Pons (tissue), 1 donor: ENCODE measurements around the gene GRIK2.

Experiments used
- DNase-seq: peaks from one replicate; pipeline ENCODE4 v3.0.0-alpha.2; 2016; ENCODE audit warnings: low spot score

The GRIK2 gene

DNA sequence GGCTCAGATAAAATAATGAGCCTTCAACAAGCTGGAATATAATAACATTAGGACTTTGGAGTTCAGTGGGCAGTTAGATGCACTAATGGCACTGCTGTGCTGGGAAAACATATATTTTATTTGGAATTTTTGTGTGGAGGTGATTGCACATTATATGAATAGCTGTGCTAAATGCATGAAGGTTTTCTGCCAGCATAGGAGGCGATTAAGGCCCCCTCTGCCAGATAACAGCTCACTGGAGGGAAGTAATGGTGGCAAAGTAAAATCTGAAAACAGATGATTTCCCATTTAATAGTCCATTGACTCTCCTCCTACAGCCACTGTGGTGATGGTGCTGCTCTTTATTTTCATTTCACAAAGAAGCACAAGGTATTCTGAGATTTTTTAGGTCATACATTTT, 326.0 kb downstream of the GRIK2 start:
- DNase-seq, result no peak

DNA sequence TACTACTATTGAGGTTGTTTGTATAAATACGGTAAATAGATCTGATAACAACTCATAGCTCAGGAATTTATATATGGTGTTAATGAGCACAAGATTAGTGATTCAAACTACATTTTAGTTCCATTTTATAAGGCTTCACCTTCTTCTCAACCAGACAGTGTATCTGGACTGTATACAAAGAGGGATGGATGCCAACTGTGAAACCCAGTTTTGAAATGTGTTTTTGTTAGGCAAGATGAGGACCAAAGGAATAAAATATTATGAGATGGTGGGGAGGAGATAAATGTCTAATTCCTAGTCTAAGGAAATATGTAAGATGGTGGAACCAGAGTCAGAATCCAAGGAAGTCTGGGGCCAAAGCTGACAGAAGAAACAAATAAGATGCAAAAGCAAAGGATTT, 329.0 kb downstream of the GRIK2 start:
- DNase-seq, result no peak

DNA sequence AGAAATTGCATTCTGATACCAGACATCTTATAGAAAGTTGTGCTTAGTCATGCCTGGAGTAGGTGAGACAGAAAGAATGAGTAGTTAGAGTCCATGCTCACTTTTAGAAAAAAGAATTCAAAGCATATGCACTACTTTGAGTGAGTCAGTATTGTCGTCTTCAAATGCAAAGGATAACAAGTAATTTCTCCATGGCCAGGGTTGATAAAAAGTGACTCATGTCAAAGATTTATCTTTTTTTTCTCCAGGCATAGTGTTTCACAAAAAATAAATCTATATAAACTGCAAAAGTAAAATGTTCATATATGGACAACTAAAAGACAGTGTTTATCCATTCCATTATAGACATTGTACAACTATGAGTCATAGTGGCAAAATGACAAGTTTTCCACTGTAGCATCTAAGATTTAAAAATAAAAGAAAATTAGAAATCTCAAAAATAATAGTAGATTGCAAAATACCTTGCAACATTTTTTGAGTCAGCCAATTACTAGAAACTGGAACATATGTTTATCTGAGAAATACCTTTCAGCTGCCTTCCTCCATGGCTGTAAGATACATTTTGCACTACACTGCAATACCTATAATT, 329.6 kb downstream of the GRIK2 start:
- no peak for DNase-seq

DNA sequence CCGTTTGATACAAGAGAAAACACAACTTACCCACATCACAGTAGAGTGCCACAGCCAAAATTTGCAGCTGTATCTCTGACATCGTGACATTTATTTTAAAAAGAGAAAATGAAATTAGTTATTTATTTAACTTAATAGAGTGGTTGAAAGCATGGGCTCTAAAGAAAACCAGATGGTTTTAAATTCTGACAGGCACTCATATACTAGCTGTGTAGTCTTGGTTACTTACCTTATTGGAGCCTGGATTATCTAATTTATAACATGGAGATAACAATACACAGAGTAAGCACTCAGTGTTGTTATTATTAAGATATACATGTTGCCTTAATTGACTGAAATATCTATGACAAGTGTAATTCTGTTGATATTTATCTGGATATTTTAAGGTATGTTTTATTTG, 334.9 kb downstream of the GRIK2 start:
- DNase-seq, result no peak

DNA sequence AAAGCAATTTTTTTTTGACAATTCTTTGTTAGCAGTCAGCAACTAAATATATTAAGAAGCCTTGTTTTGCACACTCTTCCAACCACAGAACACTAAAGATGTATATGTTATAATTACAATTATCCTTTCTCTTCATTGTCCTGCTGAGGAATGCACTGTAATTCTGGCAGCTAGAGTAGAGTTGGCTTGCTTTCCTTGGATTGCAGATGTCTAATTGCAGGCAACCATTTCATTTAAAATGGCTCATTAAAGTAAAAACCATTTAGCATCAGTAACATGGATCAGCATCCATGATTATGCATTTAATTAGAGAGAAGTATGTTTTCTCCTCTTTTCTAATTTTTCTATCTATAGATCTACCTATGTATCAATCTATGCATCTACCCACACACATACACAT, 335.4 kb downstream of the GRIK2 start:
- DNase-seq, result no peak

DNA sequence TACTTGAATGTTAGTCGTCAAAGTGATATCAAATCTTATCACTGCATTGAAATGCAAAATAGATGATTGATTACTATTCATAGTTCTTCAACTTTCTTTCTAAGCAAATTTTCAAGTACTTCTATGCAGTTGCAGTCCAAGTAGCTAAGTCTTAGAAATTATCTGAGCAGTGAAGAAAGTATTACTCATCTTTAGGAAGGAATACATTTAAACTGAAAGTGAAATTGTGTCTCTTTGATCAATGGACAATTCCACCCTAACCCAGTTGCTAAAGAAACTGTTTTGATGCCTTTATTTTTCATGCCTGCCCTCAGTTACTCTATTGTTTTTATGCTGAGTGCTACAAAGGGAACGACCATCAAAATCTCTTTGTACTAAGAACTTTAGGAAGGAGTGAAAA, 337.4 kb downstream of the GRIK2 start:
- no peak for DNase-seq

DNA sequence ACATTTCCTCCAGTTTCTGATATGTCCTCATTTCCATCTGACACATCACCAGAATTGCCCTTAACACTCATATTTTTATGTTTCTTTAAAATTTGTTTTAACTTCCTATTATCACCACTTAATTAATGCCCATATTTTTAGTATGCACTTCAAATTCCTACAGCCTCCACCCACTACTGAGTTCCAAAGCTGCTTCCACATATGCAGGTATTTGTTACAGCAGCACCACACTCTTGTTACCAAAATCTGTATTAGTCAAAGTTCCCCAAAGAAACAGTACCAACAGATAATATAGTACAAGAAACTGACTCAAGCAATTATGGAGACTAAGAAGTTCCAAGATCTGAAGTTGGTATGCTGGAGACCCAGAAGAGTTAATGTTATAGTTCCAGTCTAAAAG, 340.4 kb downstream of the GRIK2 start:
- no peak for DNase-seq

DNA sequence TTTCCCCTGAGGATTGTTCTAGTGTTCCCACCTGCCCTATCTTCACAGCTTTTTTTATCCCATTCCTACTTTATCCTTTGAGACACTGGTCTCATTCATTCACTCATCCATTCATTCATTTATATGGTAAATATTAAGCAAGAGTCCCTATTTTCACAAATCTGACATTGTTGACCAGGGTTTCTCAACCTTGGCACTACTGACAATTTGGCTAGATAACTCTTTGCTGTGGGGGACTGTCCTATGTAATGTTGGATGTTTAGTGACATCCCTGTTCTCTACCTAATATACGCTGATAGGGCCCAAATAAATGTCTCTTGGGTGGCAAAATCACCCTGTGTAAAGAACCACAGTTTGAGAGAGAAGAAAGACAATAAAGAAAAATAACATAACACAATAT, 345.0 kb downstream of the GRIK2 start:
- no peak for DNase-seq

DNA sequence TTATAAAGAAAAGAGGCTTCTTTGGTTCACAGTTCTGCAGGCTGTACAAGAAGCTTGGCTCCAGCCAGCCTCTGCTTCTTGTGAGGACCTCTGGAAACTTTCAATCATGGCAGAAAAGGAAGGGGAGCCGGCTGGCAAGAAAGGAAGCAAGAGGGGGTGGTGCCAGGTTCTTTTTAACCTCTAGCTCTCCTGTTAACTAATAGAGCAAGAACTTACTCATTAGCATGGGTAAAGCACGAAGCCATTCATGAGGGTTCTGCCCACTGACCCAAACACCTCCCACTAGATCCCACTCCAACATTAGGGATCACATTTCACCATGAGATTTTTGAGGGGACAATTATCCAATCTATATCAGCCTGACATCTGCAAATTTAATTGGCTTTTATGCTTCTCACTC, 347.1 kb downstream of the GRIK2 start:
- DNase-seq, result no peak

DNA sequence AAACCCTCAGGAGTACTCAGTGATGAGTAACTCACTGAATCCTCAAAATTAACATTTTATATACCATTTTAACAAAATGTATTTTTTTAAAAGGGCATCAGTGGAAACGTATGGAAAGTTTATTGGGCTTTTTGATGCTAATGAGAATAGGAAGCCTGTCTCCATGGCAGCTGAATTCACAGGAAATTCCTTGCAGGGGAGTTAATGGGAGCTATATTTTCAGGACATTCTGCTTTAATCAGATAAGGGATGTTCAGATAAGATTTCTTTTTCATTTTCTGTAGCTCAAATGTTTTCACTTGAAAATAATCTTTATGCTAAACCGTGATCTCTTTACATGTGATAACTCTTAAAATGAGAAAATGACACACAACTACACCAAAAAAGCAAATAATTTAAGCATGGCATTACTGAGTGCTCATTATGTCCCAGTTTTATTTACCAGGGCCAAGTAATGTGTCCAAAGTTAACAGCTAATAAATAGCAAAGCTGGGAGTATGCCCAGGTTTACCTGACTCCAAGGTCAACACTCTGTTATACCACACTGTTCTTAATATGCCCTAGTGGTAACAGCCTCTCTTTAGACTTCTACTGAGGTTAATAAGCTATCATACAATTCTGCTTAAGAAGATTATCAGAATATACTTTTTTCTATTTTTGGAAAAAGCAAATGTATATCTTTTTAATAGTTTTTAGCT, 348.1 kb downstream of the GRIK2 start:
- DNase-seq, result no peak

DNA sequence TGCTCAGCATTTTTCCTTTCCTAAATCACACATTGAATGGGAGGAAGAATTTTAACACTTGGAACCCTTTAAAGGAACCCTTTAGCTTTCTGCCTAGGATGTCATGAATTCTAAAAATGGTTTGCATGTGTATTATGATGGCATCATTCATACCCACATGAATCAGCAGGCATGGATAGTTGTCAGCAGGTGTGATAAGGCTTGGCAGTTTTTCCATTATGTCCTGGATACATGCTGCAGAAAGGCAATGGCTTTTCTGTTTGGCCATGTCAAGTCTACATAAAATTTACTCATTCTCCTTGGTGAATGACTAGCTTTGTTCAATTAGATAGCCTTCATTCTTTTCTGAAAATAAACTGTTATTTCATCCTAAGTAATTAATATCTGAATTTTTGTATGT, 353.7 kb downstream of the GRIK2 start:
- no peak for DNase-seq

DNA sequence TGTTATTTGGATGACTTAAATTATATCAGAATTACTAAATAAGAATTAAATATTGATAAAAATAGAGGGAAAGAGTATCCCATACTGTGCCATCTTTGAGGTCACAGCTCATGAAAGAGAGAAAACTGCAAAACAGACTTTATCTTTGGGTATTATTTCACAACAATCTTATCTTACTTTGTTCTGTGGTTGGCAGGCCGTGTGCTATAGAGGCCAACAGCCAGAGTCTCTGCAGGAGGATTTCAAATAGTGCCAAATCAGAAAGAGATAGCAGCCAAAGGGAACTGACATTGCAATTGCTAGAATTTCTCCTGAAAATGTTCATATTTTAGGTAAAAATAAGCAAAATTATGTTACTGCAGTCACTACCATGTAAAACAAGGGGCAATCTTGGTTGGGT, 354.2 kb downstream of the GRIK2 start:
- no peak for DNase-seq

DNA sequence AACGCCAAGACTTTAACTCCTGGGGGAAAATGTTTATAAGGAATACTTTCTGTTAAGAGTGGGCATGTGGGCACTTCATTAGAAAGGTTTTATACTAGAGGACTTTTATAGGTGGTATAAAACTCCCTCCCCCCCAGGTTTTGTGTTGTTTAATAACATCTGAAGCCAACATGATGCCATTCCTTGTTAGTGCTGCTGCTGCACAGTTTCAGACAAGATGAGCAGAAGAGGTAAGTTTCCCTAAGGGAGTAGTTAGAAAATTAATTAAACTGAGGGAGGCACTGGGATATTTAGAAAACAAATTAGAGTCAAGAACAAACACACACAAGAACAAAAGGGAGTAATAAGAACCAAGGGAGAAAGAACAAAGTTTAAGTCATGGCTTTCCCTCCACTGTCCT, 362.4 kb downstream of the GRIK2 start:
- no peak for DNase-seq

DNA sequence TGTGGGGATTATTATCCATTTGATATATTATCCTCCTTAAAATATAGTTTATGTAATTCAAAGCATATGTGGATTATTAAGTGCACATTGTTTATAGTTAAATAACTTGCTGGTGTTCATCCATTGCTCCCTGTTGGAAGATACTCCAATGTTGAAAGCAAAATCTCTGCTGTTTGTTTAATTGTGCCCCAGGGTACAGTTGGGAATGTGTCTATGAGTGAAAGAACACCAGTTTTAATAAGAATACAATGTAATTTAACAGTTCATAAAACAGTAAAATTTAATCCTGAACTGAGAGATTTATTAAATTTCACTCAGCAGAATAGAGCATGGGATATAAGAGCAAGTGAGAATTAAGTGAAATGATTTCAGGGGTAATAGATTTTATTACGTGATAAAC, 364.9 kb downstream of the GRIK2 start:
- DNase-seq, result no peak

DNA sequence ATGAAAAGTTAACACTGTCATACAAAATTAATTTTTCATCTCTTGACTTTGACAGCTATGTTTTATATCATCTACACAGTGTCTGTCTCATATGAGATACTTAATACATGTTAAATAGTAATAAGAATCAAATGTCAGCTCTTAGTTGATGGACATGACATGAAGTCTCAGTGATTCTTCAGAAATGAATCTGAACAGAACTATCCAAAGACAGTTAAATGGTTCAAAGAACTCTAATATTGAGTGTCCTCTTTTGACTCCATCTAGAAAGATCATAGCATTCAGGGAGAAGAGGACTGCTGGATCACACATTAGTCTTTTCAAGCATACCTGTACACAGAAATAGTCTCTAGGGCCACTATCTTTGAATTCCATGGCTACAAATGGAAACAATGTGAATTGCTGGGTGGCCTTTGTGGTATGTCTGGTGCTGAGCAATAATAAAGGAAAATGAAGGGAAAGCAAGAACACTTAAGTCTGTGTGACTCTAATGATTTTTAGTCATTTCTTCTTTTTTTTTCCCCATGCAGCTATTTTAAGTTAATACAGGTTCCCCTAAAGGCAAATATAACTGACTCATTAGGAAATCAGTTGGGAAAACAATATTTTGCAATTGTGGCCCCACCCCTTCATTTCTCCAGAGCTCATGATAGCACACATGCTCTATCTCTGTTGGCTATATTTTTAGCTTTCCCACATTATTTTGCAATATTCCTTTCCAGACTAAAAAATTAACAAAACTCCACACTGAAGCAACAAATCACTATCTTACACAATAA, 367.5 kb downstream of the GRIK2 start:
- DNase-seq, result no peak

DNA sequence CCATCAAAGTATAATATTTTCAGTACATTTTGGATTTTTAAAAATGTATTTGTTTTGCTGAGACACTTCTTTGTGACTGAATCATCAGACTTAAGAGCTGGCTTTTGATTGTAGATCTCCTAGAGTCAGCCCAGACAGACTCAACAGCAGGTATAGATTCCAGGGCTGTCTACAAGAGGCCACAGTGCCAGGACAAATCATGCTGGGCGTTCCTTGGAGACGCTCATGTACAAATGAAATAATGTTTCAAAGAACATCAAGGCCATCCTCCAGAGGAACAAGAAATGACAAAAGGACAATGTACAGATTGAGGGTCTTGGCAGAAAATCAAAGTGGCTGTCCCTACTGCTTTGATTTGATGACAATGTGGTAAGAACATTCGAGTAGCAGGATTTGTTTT, 369.3 kb downstream of the GRIK2 start:
- DNase-seq, result no peak

DNA sequence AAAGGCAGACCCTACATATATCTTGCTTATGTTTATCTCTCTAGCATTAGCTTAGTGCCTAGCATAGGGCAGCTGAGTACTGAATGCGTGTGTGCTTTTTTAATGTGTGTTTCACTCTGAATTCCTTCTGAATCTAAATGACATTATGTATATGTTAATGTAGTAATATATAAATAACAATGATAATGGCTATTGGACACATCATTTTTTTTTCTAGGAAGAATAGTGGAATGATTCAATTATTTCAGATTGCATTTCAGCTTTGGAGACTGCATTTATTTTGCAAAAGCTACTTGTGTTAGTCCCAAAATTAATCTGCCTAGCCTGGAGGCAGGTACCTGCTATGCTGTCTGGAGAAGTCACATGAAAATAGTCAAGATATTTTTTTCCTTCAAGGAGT, 371.8 kb downstream of the GRIK2 start:
- no peak for DNase-seq

DNA sequence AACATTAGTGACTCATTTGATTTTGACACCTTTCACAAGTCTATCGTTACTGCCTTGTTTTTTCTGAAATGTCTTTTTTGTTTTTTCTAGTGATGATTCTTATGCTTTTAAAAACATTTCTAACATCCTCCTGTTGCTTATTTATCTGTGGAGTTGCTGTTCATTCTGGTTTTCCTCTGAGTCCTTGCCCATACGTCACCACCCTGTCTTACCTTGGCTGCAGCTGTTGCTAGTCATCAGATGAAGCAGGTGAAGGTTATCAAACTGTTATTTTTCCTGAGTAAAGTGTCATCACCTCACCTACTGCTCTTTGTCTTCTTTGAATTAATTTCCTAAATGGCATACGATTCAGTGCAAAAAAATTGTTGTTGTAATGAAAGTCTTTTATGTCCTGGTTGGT, 376.6 kb downstream of the GRIK2 start:
- DNase-seq, result no peak

DNA sequence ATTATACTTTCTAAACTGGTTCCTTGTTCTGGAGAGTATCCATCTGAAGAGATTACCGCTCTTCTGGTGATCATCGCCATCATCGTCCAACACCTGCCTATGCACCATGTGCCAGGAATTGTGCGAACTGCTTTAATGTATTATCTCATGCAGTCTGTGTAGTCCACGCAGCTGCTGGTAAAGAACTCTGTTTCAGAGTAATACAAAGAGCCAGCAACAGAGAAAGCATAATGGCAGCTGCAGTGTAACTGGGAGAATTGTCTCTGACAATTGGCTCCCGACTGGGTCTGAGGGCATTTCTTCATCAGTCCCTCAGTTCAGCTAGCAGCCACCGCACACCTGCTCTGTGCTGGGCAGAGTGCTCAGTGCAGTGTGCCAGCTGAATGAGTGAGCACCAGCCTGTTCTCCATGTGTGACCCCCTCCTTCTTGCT, 383.4 kb downstream of the GRIK2 start:
- peak; percentile 37 for DNase-seq

DNA sequence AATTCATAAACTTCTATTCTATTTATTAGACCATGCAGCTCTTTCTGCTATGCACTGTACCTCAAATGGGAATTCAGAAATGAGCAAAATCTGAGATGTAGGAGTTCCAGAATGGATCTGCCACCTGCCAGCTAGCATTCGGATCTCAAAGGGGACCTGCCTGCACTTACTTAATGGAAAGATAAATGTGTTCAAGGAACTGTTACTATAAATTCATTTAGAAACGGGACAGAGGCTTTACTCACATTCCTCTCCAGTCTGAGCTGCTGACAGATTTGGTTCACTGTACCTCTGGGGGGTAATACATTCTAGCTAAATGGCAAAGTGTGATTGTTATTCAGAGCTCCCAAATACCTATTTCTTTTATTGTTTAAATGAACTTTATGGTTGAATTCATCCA, 384.1 kb downstream of the GRIK2 start:
- DNase-seq, result no peak

DNA sequence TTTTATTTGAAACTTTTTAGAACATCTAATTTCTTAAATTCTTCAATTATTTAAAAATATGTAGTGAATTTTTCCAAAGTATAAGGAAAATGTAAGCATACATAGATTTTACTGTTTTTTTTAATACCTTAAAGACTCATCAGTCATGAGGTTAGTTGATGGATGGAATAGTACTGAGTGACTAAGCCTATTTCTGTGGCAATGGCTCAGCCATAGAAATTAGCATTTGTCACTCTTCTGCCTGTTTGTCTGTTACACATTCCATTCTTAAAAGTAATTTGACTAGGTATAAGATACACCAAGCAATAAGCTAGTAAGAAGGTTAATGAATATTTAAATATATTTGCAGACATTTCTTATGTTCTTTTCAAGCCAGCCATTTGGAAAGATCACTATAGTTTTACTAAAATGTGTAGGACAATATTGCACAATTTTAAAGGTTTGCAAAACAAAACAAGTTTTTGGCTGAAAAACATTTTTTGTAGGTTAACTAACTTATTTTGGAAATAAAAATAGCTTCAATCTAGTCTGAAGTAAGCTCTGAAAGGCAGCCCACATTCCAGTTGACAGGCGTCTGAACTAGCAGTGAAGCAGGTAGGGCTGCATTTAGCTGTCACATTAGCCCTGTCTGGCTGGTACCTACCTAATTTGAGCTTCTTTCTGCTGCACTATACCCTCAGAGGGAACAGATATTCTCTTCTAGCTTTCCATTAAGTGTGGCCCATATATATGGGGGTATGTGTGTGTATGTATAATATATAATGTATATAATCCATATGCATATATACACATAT, 385.7 kb downstream of the GRIK2 start:
- DNase-seq, result no peak

DNA sequence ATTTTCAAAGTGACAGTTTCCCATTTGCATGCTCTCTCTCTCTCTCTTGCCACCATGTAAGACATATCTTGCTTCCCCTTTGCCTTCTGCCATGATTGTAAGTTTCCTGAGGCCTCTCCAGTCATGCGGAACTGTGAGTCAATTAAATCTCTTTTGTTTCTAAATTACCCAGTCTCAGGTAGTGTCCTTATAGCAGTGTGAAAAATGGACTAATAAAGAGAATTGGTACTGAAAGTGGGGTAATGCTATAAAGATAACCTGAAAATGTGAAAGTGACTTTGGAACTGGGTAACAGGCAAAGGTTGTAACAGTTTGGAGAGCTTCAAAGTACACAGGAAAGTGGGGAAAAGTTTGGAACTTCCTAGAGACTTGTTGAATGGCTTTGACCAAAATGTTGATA, 389.8 kb downstream of the GRIK2 start:
- DNase-seq, result no peak

DNA sequence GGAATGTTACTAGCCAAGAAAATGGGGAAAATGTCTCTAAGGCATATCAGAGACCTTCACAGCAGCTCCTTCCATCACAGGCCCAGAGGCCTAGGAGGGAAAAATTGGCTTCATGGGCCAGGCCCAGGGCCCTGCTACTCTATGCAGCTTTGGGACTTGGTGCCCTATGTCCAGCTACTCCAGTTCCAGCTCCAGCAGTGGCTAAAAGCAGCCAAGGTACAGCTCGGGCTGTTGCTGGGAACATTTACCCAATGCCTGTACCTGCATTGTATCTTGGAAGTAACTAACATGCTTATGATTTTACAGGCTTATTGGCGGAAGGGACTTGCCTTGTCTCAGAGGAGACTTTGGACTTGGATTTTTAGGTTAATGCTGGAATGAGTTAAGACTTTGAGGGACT, 390.6 kb downstream of the GRIK2 start:
- no peak for DNase-seq
